ENCODE measurements around the gene IL1R1.

- TF ChIP-seq CTCF (IDR thresholded peaks at IDR 0.05) (no peak), POLR2AphosphoS5 (IDR thresholded peaks at IDR 0.05) (no peak)
Observed at GRCh38 chr2:102131564-102131963, 11.0 kb upstream of the IL1R1 start.

All from esophagus muscularis mucosa (tissue), 3 donors.